Osteoblast (primary cell): Measurements from ENCODE around the gene NTMT1. TPM values are rescaled to one million over a fixed set of nuclear protein-coding genes. Genes with fewer than 3 reads are reported as not detected.

ENCODE experiments used
- DNase-seq: peaks from one replicate; pipeline ENCODE4 v3.0.0; 2011; ENCODE audit warnings: low spot score, mixed read lengths; ENCODE audit not compliant: insufficient read length; ENCODE audit errors: missing footprints
- H2AFZ ChIP-seq: 2 replicates; pipeline ENCODE4 v1.6.0; 2011; ENCODE audit warnings: mild to moderate bottlenecking, low read length
- H3K27ac ChIP-seq: 2 replicates; pipeline ENCODE4 v1.5.1; 2011; ENCODE audit warnings: mild to moderate bottlenecking, low read depth, low read length, moderate library complexity
- H3K27me3 ChIP-seq: 2 replicates; pipeline ENCODE4 v1.6.0; 2012; ENCODE audit warnings: mild to moderate bottlenecking, control low read depth, inconsistent platforms, low read length, moderate library complexity; ENCODE audit not compliant: insufficient read depth
- H3K36me3 ChIP-seq: 2 replicates; pipeline ENCODE4 v1.5.1; 2011; ENCODE audit warnings: mild to moderate bottlenecking, low read length, control low read depth, moderate library complexity; ENCODE audit not compliant: insufficient read depth
- H3K4me1 ChIP-seq: 2 replicates; pipeline ENCODE4 v1.5.1; 2011; ENCODE audit warnings: mild to moderate bottlenecking, low read length, control low read depth, moderate library complexity; ENCODE audit not compliant: insufficient read depth
- H3K4me2 ChIP-seq: 2 replicates; pipeline ENCODE4 v1.6.0; 2011; ENCODE audit warnings: mild to moderate bottlenecking, low read length; ENCODE audit not compliant: insufficient read depth
- H3K4me3 ChIP-seq: fragments of 200-600 bp; sonication (generic); 3 replicates; pipeline ENCODE4 v1.5.1; 2012; ENCODE audit warnings: mild to moderate bottlenecking, low read length, inconsistent platforms; ENCODE audit not compliant: insufficient read depth
- H3K79me2 ChIP-seq: 2 replicates; pipeline ENCODE4 v1.6.0; 2012; ENCODE audit warnings: mild to moderate bottlenecking, low read length, control low read depth, inconsistent platforms; ENCODE audit not compliant: insufficient read depth
- H3K9me3 ChIP-seq: 2 replicates; pipeline ENCODE4 v1.5.1; 2011; ENCODE audit warnings: low read depth, low read length, control low read depth
- H4K20me1 ChIP-seq: 2 replicates; pipeline ENCODE4 v1.6.0; 2012; ENCODE audit warnings: mild to moderate bottlenecking, low read length, control low read depth; ENCODE audit not compliant: insufficient read depth
- total RNA-seq: library from RNA; depleted of rRNA; stranded (reverse); fragments of >200 nt; gene quantifications from 2 replicates; pipeline ENCODE4 v1.2.3, GENCODE V29; 2012
- TF ChIP-seq, protein P1 (sequence below): IDR thresholded peaks from 2 replicates; pipeline ENCODE4 v1.5.1; 2011; ENCODE audit warnings: mild to moderate bottlenecking, low read depth, low read length, moderate library complexity; ENCODE audit errors: extremely low read depth

Gene NTMT1
- total RNA-seq, 1 donor: 26.4 TPM

DNA sequence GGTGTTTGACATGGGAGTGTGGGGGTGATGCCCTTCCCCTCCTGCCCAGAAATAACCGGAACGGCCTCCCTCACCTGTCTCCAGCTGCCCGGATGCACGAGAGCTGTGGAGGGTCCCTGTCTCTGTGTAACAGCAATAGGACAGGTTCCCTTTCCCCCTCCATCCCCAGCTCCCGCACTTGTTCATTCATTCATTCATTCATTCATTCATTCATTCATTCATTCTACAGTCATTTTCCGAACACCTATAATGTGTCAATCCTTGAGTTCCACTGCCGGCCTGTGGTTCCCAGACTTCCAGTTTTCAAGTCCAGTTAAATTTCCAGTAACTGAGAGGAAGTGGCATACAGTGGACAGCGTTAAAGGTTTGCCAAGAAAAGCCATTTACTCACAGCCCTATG is 46.7 kb downstream of the NTMT1 start:
- DNase-seq: peak; percentile 88
- Histone ChIP-seq H3K4me1 (peaks cover 43% of the 10 kb centered on the region), H3K36me3 (peaks cover 7% of the 10 kb centered on the region), H2AFZ (no peak overlapping the region), H3K79me2 (peaks cover 62% of the 10 kb centered on the region), H4K20me1 (peaks cover 60% of the 10 kb centered on the region), H3K4me3 (no peak overlapping the region), H3K4me2 (no peak overlapping the region), H3K27me3 (no peaks in the 10 kb centered on the region), H3K27ac (no peak overlapping the region), H3K9me3 (no peaks in the 10 kb centered on the region)
- TF ChIP-seq, protein P1, sequence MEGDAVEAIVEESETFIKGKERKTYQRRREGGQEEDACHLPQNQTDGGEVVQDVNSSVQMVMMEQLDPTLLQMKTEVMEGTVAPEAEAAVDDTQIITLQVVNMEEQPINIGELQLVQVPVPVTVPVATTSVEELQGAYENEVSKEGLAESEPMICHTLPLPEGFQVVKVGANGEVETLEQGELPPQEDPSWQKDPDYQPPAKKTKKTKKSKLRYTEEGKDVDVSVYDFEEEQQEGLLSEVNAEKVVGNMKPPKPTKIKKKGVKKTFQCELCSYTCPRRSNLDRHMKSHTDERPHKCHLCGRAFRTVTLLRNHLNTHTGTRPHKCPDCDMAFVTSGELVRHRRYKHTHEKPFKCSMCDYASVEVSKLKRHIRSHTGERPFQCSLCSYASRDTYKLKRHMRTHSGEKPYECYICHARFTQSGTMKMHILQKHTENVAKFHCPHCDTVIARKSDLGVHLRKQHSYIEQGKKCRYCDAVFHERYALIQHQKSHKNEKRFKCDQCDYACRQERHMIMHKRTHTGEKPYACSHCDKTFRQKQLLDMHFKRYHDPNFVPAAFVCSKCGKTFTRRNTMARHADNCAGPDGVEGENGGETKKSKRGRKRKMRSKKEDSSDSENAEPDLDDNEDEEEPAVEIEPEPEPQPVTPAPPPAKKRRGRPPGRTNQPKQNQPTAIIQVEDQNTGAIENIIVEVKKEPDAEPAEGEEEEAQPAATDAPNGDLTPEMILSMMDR: no peak

DNA sequence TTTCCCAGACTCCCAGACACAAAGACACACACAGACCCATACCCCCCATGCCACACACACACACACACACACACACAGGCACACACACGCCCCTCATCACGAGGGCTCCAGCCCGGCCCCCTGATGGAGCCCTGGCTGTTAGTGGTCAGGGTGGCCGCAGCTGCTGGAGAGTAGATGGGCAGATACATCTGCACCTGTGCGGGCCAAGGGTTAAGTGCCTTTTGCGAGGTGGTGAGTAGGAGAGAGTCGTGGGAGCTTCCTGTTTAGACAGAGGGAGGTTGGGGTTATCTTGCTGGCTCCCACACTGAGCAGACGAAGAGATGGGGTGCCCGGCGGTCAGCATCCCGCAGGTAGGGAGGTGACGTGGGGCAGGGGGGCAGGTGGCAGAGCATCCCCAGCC is 47.6 kb downstream of the NTMT1 start:
- peak; percentile 48 for DNase-seq
- Histone ChIP-seq H3K4me3 (no peak overlapping the region), H3K4me1 (peaks cover 36% of the 10 kb centered on the region), H4K20me1 (peaks cover 66% of the 10 kb centered on the region), H3K27me3 (no peaks in the 10 kb centered on the region), H3K36me3 (peaks cover 7% of the 10 kb centered on the region), H3K79me2 (peaks cover 64% of the 10 kb centered on the region), H2AFZ (no peak overlapping the region), H3K4me2 (no peak overlapping the region), H3K27ac (no peak overlapping the region), H3K9me3 (no peaks in the 10 kb centered on the region)
- TF ChIP-seq, protein P1: no peak

- H3K79me2 ChIP-seq: peaks cover 68% of the 10 kb centered on the region
- TF ChIP-seq, protein P1: no peak
- peaks cover 7% of the 10 kb centered on the region for H3K36me3 ChIP-seq
- H3K4me3 ChIP-seq: no peak overlapping the region
- H4K20me1 ChIP-seq: peaks cover 70% of the 10 kb centered on the region
- H3K27ac ChIP-seq: no peak overlapping the region
- peaks cover 30% of the 10 kb centered on the region for H3K4me1 ChIP-seq
- H2AFZ ChIP-seq: no peak overlapping the region
- H3K4me2 ChIP-seq: no peak overlapping the region
- H3K27me3 ChIP-seq: no peaks in the 10 kb centered on the region
- H3K9me3 ChIP-seq: no peaks in the 10 kb centered on the region
- DNase-seq: peak; percentile 57
These were observed 48.3 kb downstream of the NTMT1 start for GRCh38 chr9:129674229-129674628.

GRCh38 chr9:129675620-129676019 is 49.7 kb downstream of the NTMT1 start:
- Histone ChIP-seq H3K27ac (no peak overlapping the region), H2AFZ (no peak overlapping the region), H3K27me3 (no peaks in the 10 kb centered on the region), H3K9me3 (no peaks in the 10 kb centered on the region), H3K79me2 (peaks cover 62% of the 10 kb centered on the region), H4K20me1 (peaks cover 72% of the 10 kb centered on the region), H3K4me1 (peaks cover 23% of the 10 kb centered on the region), H3K36me3 (peaks cover 4% of the 10 kb centered on the region), H3K4me3 (no peak overlapping the region), H3K4me2 (no peak overlapping the region)
- TF ChIP-seq, protein P1: no peak
- peak; percentile 38 for DNase-seq
